GM18520 (cell line): ENCODE measurements around the gene CACNA1D.

Experiments
- ATAC-seq: cut with Tn5 transposase; IDR thresholded peaks from one replicate; pipeline ENCODE4 v1.9.1; 2021; ENCODE audit not compliant: unreplicated experiment

Gene CACNA1D

DNA sequence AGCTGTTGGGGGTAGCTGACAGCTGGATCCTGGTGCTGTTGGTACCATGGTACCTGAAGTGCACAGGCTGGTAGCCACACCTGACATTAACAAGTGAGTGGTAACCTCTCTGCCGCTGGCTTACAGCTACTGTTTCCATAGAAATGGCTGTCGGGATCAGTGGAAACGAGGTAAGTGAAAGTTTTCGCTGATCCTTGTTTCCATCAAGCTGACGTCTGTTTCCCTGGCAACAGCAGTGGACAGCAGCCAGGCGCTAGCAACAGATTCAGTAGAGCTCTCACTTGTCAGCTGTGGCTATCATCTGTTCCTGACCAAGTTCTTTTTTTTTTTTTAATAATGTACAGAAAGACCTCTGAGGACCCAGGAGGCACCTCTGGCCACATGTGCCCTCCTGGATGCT, 185.6 kb downstream of the CACNA1D start:
- ATAC-seq = no peak

DNA sequence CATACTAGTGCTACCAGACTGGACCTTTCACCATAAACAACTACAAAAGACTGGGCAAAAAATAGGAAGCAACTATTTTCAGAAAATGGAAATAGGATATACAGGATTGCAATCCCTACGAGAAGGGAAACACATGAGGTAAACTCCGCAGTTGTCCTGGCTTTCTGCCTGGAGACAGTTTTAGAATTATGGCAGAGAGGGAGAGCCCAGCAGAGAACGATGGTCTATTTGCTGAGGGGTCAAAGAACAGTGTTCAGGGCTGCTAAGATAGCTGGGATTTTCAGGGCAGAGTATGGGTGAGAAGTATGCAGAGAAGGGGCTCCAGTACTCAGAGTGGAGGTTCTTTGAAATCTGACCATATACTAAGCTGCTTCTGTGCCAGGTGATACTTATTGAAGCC, 188.4 kb downstream of the CACNA1D start:
- ATAC-seq = no peak

DNA sequence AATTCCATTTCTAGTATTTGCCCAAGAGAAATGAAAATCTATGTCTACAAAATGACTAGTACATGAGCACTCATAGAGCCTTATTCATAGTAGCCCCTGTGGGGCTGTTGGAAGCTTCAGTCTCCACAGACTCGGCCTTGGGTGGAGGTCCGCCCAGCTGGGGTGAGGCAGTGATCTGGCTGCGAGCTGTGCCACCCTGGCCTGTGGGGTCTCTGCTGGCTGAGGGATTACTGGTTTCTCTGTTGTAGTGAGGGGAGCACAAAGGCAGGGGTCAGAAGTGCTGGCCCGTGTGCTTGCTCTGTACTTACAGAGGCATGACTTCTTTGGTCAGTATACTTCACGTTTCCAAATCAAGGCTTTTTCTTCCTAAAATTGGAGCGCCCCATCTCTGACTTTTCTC, 193.7 kb downstream of the CACNA1D start:
- ATAC-seq = no peak

DNA sequence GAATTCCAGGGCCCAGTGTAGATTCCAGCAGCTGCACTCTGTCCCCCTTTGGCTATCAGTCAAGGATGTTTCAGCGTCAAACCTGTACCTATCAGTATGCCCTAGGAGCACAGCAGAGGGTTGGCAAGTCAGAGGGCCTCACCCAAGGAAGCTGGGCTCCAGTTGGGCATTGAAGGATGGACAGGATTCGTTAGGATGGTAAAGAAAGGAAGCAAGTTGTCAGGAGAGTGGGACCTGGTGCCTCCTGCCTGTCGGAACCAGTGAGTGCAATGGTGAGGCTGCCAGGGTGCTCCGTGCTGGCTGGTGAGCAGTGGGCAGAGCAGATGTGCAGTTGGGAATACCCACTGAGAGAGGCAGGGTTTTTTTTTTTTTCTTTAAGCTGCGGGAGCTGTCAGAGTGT, 194.6 kb downstream of the CACNA1D start:
- no peak for ATAC-seq

DNA sequence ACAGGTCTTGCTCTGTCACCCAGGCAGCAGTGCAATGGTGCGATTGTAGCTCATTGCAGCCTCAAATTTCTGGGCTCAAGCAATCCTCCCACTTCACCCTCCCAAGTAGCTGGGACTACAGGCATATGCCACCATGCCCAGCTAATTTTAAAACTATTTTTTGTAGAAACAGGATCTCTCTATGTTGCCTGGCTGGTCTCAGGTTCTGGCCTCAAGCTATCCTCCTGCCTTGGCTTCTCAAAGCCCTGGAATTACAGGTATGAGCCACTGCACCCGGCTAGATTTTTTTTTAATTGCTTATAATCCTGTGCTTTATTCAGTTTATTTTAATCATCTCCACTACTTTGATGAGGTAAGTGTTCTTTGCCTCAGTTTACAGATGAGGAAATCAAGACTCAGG, 195.3 kb downstream of the CACNA1D start:
- no peak for ATAC-seq

DNA sequence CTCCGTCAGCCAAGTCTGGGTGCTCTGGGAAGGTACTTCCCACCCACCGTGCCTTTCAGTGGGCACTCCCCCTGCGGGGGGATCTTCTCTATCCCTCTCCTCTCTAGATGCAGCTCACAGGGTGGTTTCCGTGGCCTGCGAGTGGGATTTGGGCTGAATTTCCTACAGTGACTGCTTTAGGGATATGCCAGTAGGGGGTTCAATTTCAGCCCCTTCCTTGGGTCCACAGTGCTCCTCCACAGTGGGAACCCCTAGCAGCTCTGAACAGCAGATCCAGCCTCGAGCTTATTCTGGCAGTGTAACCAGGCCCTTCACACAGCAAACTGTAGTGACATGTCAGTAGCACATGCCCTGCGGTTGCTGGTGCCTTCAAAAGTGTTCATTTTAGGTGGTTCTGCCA, 196.1 kb downstream of the CACNA1D start:
- no peak for ATAC-seq

DNA sequence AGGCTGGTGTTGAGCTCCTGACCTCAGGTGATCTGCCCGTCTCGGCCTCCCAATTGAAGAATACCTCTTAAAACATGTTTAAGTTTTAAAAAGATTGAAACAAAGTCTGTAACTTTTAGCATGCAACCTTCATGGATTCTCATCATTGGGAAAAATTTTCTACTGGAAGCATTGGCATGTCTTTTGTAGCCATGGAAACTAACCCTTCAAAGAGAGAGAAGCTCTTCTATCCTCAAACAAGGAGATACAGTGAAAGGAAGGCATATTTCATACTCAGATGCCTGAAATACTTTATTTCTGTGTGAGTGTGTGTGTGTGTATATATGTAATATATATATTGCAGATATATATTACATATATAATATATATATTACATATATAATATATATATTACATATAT, 196.9 kb downstream of the CACNA1D start:
- no peak for ATAC-seq

DNA sequence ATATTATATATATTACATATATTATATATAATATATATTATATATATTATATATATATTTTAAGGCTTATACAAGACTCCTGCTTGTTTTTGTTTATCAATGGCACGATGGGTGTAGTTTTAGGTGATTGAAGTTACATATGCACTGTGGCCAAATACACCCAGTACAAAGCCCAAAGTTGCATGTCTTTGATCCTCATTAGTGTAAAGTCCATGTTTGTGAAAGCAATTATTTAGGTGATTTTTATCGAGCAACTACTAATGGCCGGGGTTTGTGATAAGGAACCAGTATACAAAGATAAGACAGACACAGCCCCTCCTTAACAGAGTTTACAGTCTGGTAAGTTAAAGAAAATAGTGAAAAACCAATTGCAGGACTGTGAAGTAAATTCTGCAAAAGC, 197.5 kb downstream of the CACNA1D start:
- no peak for ATAC-seq

DNA sequence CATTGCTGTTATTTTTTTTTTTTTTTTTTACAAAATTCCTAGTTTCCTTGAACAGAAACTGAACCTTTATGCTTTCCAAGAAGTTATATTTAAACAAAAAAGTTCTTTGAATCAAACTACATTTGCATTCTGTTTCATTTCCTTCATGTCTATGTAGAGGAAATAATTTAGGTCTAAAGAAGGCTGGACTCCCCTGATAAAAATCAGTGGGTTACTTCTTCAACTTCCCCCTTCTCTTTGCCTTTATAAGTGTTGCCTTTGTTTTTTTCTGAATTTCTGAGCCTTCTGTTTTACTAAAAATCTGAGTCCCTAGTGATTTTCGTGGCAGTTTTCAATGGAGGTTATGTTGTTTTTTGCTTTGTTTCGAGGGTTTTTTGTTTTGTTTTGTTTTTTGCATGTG, 199.0 kb downstream of the CACNA1D start:
- ATAC-seq = no peak

DNA sequence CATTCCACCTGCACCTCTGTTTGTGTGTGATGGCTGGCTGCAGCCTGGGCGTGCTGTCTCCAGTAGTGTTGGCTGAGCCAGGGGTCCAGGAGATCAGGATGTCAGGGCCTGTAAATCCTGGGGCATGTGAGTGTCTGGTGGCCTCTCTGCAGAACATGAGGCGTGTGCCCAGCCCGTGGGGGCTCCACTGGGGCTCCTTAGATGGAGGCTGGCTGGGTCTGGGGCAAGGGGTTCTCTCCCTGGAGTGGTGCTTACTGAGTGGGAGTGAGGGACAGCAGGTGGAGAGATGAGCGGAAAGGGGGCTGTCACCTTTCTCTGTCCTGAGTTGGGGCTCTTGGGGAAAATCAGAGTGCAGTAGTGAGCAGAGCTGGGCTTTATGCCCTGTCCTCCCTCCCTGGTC, 199.6 kb downstream of the CACNA1D start:
- ATAC-seq = no peak

DNA sequence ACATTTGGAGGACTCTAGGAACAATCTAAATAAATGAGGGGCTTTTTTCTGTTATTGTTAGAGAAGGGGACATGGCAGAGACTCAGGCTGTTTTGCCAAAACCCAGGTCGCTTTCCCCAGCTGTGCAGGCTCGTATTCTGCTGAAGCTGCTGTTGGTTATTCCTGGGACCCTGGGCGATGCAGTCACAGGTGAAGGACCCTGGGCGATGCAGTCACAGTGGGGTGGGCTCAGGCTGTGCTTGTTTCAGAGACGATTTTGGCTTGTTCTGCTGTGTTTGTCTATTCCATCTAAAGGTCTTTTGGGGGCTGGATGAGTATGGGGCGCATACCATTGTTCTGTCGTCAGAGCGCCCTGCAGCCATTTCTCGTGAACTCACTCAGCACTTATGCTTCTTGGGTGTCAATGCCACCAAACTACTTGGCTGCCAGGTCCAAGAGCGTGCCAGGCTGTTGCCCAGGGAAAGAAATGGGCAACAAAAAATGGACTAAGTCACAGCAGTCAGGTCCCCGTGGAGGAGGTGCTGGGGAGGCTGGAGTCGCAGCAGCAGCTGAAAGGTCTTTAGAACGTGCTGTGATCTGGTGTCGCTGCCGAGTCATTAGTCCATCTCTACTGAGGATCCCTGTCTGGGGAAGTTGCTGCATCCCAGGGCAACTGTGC, 200.4 kb downstream of the CACNA1D start:
- ATAC-seq = no peak

DNA sequence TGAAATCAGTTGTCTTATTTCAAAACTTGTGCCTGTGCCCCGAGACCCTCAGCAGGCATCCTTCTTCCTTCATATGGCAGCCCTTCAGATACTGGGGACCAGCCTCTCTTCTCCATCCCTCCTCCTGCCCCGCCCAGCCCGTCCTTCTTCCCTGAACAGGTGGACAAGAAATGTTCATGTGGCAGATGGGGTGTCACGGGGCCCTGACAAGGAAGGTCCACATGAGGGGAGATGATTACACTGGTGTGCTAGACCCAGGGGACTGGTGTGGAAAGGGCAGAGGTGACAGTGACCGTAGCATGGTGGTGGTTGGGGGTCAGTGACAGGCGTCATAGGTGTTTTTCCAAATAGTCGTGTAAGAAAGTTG, 200.9 kb downstream of the CACNA1D start:
- ATAC-seq = no peak

DNA sequence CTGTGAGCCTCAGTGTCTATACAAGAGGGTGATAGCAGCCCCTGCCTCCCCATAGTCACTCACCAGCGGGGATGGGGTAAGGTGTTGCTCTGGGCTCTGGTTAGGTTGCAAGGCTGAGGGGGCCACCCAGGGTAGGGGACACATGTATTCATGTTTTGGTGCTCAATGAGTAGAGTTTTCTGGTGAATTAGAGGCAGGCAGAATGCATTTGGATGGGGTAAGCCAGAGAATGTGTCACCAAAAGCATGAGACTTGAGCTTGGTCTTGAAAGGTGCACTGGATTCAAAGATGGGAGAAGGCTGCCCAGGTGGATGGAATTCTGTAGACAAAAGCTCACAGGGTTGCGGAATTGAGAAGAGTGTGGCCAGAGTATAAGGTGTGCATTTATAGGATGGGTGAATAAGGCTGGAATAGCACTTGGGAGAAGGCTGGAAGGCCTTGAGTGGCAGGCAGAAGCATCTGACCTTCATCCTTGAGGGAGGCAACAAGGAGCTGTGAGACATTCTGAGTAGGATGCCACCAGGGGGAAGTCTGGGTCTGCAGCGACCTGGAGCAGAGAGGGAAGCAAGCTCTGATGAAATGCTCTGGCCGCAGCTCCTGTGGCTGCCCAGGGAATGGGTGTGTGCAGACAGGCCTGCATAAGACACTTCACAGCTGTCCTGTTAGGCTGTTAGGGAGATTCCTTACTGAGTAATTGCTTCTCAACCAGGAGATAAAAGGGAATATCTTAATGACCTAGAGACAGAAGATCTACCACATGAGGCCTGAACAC, 202.2 kb downstream of the CACNA1D start:
- no peak for ATAC-seq

DNA sequence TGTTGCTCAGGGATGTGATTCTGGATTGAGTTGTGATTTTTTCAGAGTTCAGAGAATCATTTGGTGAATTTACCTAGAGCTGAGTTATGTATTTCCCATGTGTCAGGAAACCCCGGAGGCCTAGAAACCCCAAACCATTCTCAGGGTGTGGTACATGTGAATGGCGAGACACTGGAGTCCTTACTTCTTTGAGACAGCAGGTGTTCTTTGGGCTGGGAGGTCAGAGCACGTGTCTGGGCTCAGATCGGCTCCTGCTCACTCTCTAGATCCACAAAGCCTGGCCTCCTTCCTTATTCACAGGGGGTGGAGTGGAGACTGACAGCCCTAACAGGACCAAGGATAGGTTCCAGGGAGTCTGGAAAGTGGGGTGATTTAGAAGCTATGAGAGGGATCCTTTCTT, 206.0 kb downstream of the CACNA1D start:
- no peak for ATAC-seq

DNA sequence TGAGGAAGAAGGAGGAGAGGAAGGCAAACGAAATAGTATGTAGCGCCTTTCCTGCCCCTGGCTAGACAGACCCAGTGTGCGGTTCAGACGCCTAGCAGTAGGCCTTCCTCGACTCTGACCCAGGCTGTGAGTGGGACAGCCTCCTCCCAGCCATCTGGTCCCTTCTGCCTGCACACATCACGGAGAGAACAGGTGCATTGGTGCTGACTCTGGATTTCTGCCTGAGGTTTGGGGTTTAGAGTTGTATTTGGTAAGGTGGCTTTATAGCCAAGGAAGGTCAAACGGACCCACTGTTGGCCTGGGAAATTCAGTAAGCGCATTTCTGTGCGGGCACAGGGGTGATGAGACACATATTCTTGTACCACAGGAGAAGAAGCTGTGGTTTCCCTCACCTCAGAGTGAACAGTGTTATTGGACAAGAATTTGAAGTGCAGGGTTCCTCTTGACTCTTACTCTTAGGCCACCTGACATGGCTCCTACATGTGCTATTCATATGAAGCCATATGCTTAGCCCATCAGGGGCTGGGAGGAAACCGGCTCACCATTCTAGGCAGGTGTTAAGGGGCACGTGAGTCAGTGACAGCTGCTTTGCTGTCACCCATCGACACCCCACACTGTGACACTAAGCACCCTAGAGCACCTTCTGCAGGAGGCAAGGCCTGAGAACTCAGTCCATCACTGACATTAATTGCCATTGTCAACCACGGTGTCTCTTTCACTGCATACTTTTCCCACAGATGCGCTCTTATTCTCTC, 208.5 kb downstream of the CACNA1D start:
- ATAC-seq = no peak

DNA sequence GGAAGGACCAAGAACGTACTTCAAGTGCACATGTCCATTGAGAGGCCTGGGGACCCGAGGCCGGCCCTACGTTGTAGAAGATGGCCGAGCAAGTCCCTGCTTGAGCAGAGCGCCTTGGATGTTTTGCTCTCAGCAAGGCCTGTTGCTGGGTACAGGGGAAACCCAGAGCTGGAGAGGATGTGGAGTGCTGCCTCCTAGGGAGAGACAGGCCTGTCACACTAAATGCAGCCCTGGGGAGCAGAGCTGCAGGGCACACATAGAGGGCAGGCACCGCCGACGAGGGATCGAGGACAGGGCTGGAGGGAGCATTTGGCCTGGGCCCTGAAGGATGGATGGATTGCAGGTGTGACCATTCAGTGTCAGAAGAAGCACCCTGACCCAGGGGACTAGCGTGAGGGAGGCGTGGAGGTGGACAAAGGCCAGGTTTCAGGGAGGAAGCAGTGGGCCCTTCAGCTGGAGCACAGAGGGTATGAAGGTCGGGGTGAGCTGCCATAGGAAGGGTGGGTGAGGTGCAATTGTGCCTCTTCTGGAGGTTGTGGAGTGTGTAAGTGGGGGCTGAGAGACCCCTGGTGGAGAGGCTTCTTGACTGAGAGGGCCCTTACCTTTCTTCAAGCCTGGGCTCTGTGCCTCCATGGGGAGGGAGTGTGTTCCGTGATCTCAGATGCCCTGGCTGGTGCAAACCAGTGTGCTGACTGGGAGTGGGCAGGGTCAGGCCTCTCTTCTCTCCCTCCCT, 209.4 kb downstream of the CACNA1D start:
- no peak for ATAC-seq

DNA sequence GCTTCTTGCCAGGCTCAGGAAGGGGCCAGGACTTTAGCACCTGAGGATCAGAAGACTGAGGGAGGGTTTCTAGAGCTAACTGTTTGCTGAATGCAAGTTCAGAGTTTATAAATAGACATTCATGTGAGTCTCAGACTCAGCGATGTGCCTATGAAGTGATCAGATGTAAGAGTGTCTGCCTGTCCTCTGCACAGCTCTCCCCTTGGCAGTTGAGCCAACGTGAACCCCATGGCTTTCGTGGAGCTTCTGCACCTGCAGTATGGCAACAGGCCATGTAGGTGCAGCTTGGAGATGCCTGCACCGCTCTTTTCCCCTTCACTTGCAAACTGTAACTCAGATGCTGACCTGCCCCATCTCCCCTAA, 209.9 kb downstream of the CACNA1D start:
- ATAC-seq = no peak

DNA sequence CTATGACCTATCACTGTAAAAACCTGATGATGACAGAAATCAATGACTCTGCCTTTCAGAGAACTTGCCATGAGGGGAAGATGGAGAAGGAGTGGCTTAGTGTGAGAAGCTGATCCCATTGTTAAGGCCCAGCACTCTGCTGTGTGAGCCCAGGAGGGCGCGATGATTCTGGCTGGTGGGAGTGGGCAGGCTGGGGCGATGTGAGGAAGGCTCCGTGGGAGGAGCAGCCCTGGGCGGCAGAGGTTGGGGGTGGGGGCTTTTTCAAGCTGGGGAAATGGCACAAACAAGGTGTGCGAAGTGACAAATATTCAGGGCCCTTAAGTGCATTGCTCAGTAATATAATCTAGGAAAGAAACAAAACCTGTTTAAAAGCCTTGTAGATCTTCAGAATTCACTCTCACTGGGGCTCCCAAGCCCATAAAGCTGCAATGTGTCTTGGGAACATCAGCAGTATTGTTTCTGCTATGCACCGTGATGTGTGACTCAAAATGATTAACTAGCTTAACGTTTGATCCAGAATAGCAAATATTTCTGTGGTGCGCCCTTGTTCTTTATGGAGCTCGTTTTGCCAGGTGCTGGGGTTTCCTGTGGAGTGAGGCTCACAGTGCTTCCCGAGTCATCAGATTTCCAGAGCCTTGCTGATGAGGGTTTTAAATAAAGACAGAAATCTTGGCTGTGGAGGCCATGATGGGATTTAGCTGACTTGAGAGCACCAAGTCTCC, 210.8 kb downstream of the CACNA1D start:
- no peak for ATAC-seq

DNA sequence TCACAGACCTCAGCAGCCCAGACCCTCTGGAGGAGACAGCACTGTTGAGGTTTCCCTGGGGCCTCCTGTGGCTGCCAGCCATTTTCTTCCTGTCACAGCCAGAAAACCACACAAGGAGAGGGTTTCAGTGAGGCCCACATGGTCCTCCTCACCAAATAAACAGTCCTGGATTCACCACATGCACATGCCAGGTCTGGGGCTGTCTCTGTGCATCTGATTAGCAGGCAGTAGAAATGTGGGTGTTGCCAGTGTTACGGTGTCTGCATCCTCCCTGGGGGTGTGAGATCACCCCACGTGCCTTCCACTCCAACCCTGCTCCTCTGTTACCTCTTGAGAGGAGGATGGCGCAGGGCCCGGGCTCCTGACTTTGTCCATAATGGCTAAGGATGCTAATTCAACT, 211.4 kb downstream of the CACNA1D start:
- no peak for ATAC-seq

DNA sequence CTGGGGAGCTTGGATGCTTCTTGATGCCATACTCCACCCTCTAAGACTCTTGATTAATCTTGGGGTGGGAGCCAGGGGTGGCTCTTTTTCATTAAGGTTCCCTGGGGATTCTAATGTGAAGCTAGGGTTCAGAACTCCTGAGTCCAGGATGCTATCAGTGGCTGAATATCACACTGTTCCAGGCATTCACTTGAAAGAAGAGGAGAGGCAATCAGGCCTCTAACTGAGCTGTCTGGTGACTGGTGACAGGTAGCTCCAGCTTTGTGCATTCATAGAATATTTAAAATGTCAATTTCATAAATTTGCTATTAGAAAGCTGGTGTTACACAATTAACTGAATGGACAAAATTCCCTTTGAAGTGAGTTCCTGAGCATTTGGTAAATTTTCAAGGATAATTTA, 212.8 kb downstream of the CACNA1D start:
- ATAC-seq = no peak
